HG03108 (cell line): ENCODE results near the gene HINFP.
"Not testable (repeated sequence)": the region's sequence is repeated elsewhere in the genome, so short reads cannot be mapped to it uniquely, and the experiment has no call there.

Source experiments
- ATAC-seq: cut with Tn5 transposase; IDR thresholded peaks from one replicate; pipeline ENCODE4 v1.9.1; 2021; ENCODE audit warnings: moderate library complexity; ENCODE audit not compliant: unreplicated experiment

Gene HINFP

DNA sequence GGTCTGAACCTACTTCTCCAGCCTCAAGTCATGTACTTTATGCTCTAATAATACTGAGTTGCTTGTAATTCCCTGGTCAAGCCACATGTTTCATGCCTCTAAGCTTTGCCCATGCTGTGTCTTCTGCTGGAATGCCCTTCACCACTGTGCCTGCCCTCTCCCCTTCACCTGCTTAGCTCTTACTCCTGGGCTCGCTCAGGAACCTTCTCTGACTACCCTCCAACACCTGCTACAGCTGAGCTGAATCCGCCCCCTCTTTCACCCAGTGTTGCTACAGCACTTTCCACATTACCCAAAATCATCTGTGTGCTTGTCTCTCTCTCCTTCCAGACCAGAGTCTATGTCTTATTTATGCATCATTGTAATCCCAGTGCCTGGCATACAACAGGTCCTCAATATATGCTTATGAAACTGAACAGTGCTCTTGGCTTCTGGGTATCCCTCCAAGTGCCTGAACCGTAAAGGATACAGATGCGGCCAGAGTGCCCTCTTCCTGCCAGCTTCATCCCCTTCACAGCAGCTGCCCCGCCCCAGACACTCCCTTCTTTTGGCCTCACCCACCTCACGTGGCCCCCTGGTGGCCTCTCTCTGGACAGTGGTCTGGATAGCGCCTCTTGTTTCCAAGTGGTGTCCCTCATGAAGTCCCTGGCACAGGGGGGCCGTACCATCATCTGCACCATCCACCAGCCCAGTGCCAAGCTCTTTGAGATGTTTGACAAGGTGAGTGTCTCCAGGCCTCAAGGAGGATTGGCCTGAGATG, 34.5 kb downstream of the HINFP start:
- ATAC-seq: no peak

GRCh38 chr11:119156496-119156895, 35.1 kb downstream of the HINFP start:
- no peak for ATAC-seq

DNA sequence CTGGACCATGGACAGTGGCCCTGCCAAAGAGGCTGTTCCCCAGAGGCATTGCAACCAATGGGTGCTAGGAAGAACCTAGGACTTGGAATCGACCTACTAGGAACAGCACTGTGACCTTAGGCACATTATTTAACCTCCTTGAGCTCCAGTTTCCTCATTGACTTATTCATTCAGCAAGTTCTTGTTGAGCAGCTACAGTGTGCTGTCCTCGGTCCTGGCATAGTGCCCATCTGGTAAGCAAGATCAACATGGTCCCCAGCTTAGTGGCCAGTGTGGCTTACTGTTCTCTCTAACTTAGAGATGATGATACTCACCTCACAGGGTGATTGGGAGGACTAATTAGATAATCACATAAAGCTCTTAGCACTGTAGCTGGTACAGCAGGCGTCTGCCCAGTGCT, 35.7 kb downstream of the HINFP start:
- no peak for ATAC-seq

DNA sequence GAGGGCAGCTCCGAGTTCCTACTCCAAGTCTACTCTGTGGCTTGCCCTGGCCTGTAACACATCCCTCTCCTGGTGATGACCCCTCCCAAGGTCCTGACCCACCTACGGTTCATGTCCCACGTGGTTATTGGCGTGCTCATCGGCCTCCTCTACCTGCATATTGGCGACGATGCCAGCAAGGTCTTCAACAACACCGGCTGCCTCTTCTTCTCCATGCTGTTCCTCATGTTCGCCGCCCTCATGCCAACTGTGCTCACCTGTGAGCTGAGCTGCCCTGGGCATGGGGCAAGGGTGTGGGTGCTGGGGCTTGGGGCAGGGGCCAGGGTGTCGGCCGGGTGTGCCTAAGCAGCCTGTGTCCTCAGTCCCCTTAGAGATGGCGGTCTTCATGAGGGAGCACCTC, 37.1 kb downstream of the HINFP start:
- no peak for ATAC-seq

GRCh38 chr11:119160151-119160550, 38.8 kb downstream of the HINFP start:
- no peak for ATAC-seq

- ATAC-seq: no peak
These were observed 40.5 kb downstream of the HINFP start for GRCh38 chr11:119161871-119162270.

DNA sequence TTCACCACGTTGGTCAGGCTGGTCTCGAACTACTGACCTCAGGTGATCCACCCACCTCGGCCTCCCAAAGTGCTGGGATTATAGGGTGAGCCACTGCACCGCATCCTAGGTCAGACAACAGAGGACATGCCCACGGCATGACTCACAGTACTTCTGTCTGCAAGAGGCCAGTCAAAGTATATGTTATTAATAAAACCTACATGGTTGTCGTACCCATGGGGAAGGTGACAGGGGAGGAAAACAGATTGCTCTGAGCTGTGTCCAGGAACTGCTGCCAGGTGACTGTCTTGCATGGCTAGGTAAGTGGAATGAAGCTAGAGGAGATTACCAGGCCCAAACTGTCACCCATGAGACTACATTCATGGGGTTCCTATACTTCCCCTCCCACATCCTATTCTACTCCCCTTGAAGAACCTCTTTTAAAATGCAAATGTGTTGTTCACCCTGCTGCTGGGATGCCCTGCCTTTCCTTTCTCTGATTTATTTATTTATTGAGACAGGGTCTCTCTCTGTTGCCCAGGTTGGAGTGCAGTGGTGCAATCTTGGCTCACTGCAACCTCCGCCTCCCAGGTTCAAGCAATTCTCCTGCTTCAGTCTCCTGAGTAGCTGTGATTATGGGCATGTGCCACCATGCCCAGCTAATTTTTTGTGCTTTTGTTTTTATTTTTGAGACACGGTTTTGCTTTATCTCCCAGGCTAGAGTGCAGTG, 45.1 kb downstream of the HINFP start:
- ATAC-seq: no peak

DNA sequence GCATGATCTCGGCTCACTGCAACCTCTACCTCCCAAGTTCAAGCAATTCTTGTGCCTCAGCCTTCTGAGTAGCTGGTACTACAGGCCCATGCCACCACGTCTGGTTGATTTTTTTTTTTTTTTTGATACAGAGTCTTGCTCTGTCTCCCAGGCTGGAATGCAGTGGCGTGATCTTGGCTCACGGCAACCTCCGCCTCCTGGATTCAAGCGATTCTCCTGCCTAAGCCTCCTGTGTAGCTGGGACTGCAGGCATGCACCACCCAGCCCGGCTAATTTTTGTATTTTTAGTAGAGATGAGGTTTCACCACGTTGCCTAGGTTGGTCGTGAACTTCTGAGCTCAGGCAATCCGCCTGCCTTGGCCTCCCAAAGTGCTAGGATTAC, 45.7 kb downstream of the HINFP start:
- ATAC-seq: not testable (repeated sequence)

DNA sequence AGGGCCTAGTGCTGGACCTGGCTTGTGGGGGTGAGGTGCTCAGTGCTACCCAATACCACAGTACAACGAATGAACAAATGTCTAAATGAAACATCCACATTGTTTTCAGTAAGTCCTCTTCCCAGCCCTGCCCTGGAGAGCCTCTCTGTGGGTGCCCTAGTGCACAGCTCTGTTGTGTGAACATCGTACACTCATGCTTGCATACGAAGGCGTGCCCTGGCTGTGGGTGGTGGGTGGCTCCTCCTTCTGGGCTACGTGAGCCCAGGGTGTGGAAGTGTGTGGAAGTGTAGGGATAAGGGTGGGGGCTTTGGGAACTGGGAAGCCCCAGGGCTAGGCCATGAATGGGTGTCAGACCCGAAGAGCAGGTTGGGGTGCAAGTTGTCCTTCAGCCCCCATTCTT, 46.6 kb downstream of the HINFP start:
- no peak for ATAC-seq

GRCh38 chr11:119168471-119169281, 47.3 kb downstream of the HINFP start, which contains the start of gene NLRX1:
Gene NLRX1, plus strand, starts transcription at chr11:119168725. Its CDS starts 2,679 bp downstream, at chr11:119171404.
- peak; percentile 83 for ATAC-seq

- peak; percentile 24 for ATAC-seq
These were observed 47.9 kb downstream of the HINFP start for GRCh38 chr11:119169282-119169719.

GRCh38 chr11:119172513-119172912, 51.1 kb downstream of the HINFP start:
- ATAC-seq: no peak

DNA sequence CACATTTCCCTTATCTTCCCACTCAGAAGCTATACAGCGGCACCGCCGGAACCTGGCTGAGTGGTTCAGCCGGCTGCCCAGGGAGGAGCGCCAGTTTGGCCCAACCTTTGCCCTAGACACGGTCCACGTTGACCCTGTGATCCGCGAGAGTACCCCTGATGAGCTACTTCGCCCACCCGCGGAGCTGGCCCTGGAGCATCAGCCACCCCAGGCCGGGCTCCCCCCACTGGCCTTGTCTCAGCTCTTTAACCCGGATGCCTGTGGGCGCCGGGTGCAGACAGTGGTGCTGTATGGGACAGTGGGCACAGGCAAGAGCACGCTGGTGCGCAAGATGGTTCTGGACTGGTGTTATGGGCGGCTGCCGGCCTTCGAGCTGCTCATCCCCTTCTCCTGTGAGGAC, 52.1 kb downstream of the HINFP start:
- ATAC-seq: no peak

GRCh38 chr11:119175493-119176077, 54.2 kb downstream of the HINFP start:
- no peak for ATAC-seq

DNA sequence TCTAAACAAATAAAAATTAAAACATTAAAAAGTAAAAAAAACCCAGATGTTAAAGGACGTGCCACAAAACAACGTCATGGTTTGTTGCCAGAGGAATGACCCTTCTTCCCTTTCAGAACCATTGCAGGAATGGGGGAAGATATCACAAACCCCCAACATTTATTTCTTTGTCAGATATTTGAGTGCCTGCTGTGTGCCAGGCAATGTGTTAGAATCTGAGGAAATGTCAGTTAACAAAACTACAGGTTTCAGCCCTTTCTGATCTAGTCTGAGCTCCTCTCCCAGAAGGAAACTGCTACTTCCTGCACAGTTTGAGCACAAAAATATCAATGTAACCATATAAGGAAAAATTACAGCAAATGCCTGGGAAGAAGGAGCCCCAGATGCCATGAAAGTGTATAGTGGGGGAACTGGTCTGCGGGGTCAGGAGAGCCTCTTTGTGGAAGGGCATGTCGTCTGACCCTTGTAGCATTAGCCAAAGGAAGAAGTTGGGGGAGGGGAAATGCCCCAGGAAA, 56.8 kb downstream of the HINFP start:
- ATAC-seq: no peak

DNA sequence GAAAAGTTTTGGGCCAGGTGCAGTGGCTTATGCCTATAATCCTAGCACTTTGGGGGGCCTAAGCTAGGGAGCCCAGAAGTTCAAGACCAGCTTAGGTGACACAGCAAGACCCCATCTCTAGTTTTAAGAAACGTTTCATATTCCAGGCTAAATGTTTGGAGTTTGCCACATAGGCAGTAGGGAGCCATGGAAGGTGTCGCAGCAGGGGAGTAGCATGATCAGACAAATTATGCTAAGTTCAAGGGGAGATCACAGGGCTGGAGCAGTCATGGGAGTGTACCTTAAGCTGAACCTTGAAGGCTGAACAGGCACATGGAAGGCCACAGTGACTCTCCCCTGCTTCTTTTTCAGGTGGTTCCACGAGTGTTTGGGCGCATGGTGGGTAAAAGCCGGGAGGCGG, 58.0 kb downstream of the HINFP start:
- ATAC-seq: no peak

GRCh38 chr11:119179983-119180382, 58.6 kb downstream of the HINFP start:
- no peak for ATAC-seq

GRCh38 chr11:119180729-119181676, 59.6 kb downstream of the HINFP start:
- no peak for ATAC-seq

DNA sequence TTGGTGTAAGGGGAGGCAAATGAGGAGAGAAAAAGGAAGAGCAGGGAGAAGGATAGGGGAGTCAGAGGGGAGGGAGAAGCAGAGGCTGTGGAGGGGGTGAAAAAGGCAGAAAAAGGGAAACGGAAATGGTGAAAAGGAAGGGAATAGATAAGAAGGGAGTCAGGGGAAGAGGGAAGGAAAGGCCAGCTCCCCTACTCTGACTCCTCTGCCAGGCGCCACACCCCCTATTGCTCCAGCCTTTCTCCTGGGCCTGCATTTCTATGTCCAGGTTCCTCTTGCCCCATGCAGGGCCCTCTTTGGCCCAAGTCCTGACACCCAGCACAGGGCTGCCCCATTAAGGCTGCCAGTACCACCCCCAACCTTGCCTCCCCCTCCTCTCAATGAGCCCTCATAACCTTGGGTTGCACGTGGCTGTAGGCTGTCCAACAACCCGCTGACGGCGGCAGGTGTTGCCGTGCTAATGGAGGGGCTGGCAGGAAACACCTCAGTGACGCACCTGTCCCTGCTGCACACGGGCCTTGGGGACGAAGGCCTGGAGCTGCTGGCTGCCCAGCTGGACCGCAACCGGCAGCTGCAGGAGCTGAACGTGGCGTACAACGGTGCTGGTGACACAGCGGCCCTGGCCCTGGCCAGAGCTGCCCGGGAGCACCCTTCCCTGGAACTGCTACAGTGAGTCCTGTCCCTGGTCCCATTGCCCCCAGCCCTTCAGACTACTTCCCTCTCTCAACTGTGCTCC, 60.5 kb downstream of the HINFP start:
- ATAC-seq: no peak
